Measurements from ENCODE around the gene UPF2.

DNA sequence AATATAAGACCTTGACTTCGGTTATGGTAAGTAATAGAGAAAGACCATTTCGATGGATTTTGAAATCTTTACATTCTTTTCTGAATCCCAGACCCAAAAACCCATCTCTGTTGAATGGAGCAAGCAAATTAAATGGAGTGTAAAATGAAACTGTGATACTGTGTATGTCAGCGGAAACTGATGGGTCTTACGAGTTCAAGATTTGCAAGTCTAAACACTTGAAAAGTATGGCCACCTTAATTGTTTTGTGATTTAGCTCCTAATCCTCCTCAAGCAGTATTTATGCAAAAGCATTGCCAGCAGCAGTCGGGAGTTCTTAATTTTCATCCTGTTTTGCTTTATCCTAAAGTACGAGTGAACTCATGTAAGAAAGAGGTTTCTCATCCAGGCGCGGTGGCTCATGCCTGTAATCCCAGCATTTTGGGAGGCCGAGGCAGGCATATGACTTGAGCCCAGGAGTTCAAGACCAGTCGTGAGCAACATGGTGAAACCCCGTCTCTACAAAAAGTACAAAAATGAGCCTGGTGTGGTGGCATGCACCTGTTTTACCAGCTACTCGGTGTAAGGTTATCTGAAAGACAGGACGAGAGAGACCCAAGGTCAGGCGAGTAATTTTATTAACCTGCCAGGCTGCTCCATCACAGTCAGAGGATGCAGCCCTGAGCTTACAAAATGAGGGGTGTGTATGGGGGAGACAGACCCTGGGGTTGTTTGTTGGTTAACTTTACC is 20.3 kb upstream of the UPF2 start:
- TF ChIP-seq CTCF (IDR thresholded peaks at IDR 0.05) (no peak), POLR2A (IDR thresholded peaks at IDR 0.05) (no peak)
